Stomach (tissue), 4 donors: ENCODE data around the gene APOH.

ENCODE experiments used
- CTCF ChIP-seq, 7 experiments: fragments of 450-650 bp in 4 of 7; fragments of 200-600 bp in 3 of 7; sonication (generic) in 3 of 7; IDR thresholded peaks; one replicate each; pipeline ENCODE4 v1.5.1; 2016 to 2019; ENCODE audit warnings: antibody characterized with exemption in 7 of 7, control low read depth in 2 of 7, mild to moderate bottlenecking in 1 of 7
- POLR2A ChIP-seq, 4 donors: fragments of 450-650 bp; IDR thresholded peaks; one replicate each; pipeline ENCODE4 v1.6.1; 2016; ENCODE audit warnings: antibody characterized with exemption in 4 of 4, control low read depth in 2 of 4, mild to moderate bottlenecking in 1 of 4, moderate library complexity in 1 of 4

- no peak for TF ChIP-seq CTCF (IDR thresholded peaks at IDR 0.05)
- no peak for TF ChIP-seq POLR2A (IDR thresholded peaks at IDR 0.05)
These were observed 9.0 kb downstream of the APOH start for GRCh38 chr17:66220079-66220835.
